22Rv1 (cell line): ENCODE measurements around the gene DNAL4.

Experiments
- CTCF ChIP-seq: fragments of 450-650 bp; IDR thresholded peaks from 2 replicates; pipeline ENCODE4 v1.5.1; 2017; ENCODE audit warnings: mild to moderate bottlenecking
- ZFX ChIP-seq: fragments of 450-650 bp; IDR thresholded peaks from 2 replicates; pipeline ENCODE4 v1.6.1; 2017; ENCODE audit warnings: antibody characterized with exemption, borderline replicate concordance

- TF ChIP-seq CTCF: no peak
- TF ChIP-seq ZFX: no peak
Measured at GRCh38 chr22:38750104-38750503, 43.8 kb downstream of the DNAL4 start.
